ENCODE data around the gene PLEKHO2. TPM values are rescaled to one million over a fixed set of nuclear protein-coding genes. Genes with fewer than 3 reads are reported as not detected.

The PLEKHO2 gene
- total RNA-seq, 2 experiments from 2014 or later: 12.0 to 24.5 TPM

GRCh38 chr15:64861960-64862359 lies 20.2 kb downstream of the PLEKHO2 start:
- H3K36me3 ChIP-seq (ENCODE audit: insufficient read depth, low read length): peaks cover 69% of the 10 kb centered on the region
- H3K4me1 ChIP-seq (ENCODE audit: insufficient read depth, low read length, poor library complexity, severe bottlenecking): peaks cover 8% of the 10 kb centered on the region
- intact Hi-C loops (cut with micrococcal nuclease; ENCODE audit: unreplicated experiment): no loop called here
- H2AFZ ChIP-seq (ENCODE audit: low read length): no peak overlapping the region
- H3K79me2 ChIP-seq (ENCODE audit: insufficient read depth, low read depth, low read length): no peaks in the 10 kb centered on the region
- no peak overlapping the region for H3K4me2 ChIP-seq (ENCODE audit: low read length)
- H4K20me1 ChIP-seq (ENCODE audit: insufficient read depth, low read length): no peaks in the 10 kb centered on the region
- CTCF ChIA-PET (ENCODE audit: unreplicated experiment): no interaction called here
- H3K9me3 ChIP-seq (ENCODE audit: low read length): no peaks in the 10 kb centered on the region
- no peak for DNase-seq (ENCODE audit: low spot score)
- BruUV-seq (replicated peaks): no TSS peak
- no peak overlapping the region for H3K27ac ChIP-seq (ENCODE audit: low read depth, low read length, poor library complexity, severe bottlenecking)
- POLR2A ChIA-PET: no interaction called here
- H3K4me3 ChIP-seq (ENCODE audit: low read depth, low read length, poor library complexity, severe bottlenecking): no peak overlapping the region
- TF ChIP-seq EZH2phosphoT487 (IDR thresholded peaks at IDR 0.05; ENCODE audit: borderline replicate concordance, low read depth, low read length): no peak
- TF ChIP-seq, protein P1, sequence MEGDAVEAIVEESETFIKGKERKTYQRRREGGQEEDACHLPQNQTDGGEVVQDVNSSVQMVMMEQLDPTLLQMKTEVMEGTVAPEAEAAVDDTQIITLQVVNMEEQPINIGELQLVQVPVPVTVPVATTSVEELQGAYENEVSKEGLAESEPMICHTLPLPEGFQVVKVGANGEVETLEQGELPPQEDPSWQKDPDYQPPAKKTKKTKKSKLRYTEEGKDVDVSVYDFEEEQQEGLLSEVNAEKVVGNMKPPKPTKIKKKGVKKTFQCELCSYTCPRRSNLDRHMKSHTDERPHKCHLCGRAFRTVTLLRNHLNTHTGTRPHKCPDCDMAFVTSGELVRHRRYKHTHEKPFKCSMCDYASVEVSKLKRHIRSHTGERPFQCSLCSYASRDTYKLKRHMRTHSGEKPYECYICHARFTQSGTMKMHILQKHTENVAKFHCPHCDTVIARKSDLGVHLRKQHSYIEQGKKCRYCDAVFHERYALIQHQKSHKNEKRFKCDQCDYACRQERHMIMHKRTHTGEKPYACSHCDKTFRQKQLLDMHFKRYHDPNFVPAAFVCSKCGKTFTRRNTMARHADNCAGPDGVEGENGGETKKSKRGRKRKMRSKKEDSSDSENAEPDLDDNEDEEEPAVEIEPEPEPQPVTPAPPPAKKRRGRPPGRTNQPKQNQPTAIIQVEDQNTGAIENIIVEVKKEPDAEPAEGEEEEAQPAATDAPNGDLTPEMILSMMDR (conservative IDR thresholded peaks at IDR 0.05; ENCODE audit: low read length): no peak
- no peaks in the 10 kb centered on the region for H3K9me2 ChIP-seq (ENCODE audit: insufficient read depth, low read length)

GRCh38 chr15:64862408-64862807 lies 20.7 kb downstream of the PLEKHO2 start:
- POLR2A ChIA-PET: no interaction called here
- DNase-seq (ENCODE audit: low spot score): no peak
- CTCF ChIA-PET (ENCODE audit: unreplicated experiment): no interaction called here
- Histone ChIP-seq H3K36me3 (ENCODE audit: insufficient read depth, low read length) (peaks cover 65% of the 10 kb centered on the region), H3K9me2 (ENCODE audit: insufficient read depth, low read length) (no peaks in the 10 kb centered on the region), H3K4me1 (ENCODE audit: insufficient read depth, low read length, poor library complexity, severe bottlenecking) (peaks cover 6% of the 10 kb centered on the region), H3K9me3 (ENCODE audit: low read length) (no peaks in the 10 kb centered on the region), H3K4me2 (ENCODE audit: low read length) (no peak overlapping the region), H2AFZ (ENCODE audit: low read length) (no peak overlapping the region), H3K4me3 (ENCODE audit: low read depth, low read length, poor library complexity, severe bottlenecking) (no peak overlapping the region), H4K20me1 (ENCODE audit: insufficient read depth, low read length) (no peaks in the 10 kb centered on the region), H3K79me2 (ENCODE audit: insufficient read depth, low read depth, low read length) (no peaks in the 10 kb centered on the region), H3K27ac (ENCODE audit: low read depth, low read length, poor library complexity, severe bottlenecking) (no peak overlapping the region)
- TF ChIP-seq, protein P1 (conservative IDR thresholded peaks at IDR 0.05; ENCODE audit: low read length): no peak
- no peak for TF ChIP-seq EZH2phosphoT487 (IDR thresholded peaks at IDR 0.05; ENCODE audit: borderline replicate concordance, low read depth, low read length)
- intact Hi-C loops (cut with micrococcal nuclease; ENCODE audit: unreplicated experiment): no loop called here
- no TSS peak for BruUV-seq (replicated peaks)

DNA sequence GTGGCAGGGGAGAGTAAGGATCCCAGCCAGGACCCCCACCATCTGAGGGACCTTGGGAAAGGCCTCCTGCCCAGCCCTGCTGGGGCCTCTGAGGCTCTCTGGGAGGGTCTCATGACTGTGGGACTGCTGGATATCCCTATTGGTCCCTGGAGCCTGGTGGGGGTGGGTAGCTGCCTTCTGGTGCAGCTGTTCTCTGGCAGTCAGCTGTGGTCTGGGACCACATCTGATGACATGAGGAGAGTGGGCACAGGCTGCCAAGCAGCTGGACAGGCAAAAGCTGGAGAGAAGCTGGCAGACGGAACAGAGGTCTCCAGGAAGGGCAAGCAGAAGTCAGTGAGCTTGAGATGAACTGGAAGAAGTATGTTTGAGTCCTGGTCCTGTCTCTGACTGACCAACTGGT lies 22.4 kb downstream of the PLEKHO2 start:
- H3K36me3 ChIP-seq (ENCODE audit: insufficient read depth, low read length): peaks cover 48% of the 10 kb centered on the region
- no peaks in the 10 kb centered on the region for H3K4me1 ChIP-seq (ENCODE audit: insufficient read depth, low read length, poor library complexity, severe bottlenecking)
- ChIA-PET POLR2A (interaction anchor here (0.6 kb wide), 2 partner anchors 25 to 139 kb away, joined by 3 read pairs; no protein-coding TSS in a partner anchor), CTCF (ENCODE audit: unreplicated experiment) (interaction anchor here (0.5 kb wide), 1 partner anchor 10 kb away, joined by 3 read pairs; no protein-coding TSS in a partner anchor)
- H3K4me2 ChIP-seq (ENCODE audit: low read length): no peak overlapping the region
- TF ChIP-seq, protein P1 (conservative IDR thresholded peaks at IDR 0.05; ENCODE audit: low read length): no peak
- TF ChIP-seq EZH2phosphoT487 (IDR thresholded peaks at IDR 0.05; ENCODE audit: borderline replicate concordance, low read depth, low read length): no peak
- DNase-seq (ENCODE audit: low spot score): no peak
- H3K9me2 ChIP-seq (ENCODE audit: insufficient read depth, low read length): no peaks in the 10 kb centered on the region
- BruUV-seq (replicated peaks): no TSS peak
- intact Hi-C loops (cut with micrococcal nuclease; ENCODE audit: unreplicated experiment): no loop called here
- H3K9me3 ChIP-seq (ENCODE audit: low read length): no peaks in the 10 kb centered on the region
- no peaks in the 10 kb centered on the region for H4K20me1 ChIP-seq (ENCODE audit: insufficient read depth, low read length)
- H2AFZ ChIP-seq (ENCODE audit: low read length): no peak overlapping the region
- H3K4me3 ChIP-seq (ENCODE audit: low read depth, low read length, poor library complexity, severe bottlenecking): no peak overlapping the region
- H3K79me2 ChIP-seq (ENCODE audit: insufficient read depth, low read depth, low read length): no peaks in the 10 kb centered on the region
- H3K27ac ChIP-seq (ENCODE audit: low read depth, low read length, poor library complexity, severe bottlenecking): no peak overlapping the region
